Dermis microvascular lymphatic vessel endothelial cell (primary cell): ENCODE data around the gene MEGF6. TPM values are rescaled to one million over a fixed set of nuclear protein-coding genes. Genes with fewer than 3 reads are reported as not detected.

Source experiments
- DNase-seq, 2 donors: peaks; one replicate each; pipeline versions ENCODE4 v3.0.0 to v3.0.0-alpha.2; 2010; ENCODE audit warnings: low read depth in 2 of 2
- total RNA-seq: library from RNA; depleted of rRNA; stranded (reverse); fragments of >200 nt; gene quantifications from 2 replicates; pipeline ENCODE4 v1.2.1, GENCODE V29; 2014

The MEGF6 gene
- total RNA-seq, 1 donor from 2014 or later: 69.3 TPM

DNA sequence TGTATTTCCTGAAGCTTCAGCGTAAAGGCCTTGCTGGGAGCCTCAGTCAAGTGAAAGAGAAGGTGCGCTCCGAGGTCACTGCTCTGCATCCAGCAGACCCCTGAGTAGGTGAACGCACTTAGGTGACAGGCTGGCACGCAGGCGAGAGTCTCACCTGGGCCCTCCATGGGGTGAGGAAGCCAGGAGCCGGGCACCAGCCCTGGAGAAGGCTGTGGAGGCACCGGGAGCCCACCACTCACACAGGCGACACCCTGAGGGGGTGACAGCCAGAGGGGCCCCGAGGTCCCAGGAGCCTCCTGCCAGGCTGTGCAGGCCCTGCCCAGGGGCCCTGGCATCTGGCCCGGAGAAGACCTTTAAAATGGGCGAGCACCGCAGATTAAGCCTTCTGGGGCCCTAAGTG, 89.2 kb downstream of the MEGF6 start:
- no peak for DNase-seq

DNA sequence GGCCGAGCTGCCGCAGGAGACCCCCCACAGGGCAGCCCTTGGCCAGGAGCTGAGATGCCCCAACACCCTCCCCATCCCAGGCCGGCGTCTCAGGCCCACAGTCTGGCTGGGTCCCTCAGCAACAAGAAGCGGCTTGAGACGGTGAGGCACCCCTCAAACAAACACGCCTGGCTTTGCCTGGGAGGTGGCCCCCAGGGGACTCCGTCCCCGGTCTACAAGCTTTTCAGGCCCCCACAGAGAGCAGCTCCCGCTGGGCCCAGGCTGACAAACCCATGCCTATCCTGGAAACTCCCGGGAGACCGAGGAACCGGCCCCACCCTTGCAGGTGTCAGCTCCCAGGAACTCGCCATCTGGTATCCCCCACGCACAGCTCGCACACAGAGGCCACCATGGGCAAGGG, 89.9 kb downstream of the MEGF6 start:
- no peak for DNase-seq

DNA sequence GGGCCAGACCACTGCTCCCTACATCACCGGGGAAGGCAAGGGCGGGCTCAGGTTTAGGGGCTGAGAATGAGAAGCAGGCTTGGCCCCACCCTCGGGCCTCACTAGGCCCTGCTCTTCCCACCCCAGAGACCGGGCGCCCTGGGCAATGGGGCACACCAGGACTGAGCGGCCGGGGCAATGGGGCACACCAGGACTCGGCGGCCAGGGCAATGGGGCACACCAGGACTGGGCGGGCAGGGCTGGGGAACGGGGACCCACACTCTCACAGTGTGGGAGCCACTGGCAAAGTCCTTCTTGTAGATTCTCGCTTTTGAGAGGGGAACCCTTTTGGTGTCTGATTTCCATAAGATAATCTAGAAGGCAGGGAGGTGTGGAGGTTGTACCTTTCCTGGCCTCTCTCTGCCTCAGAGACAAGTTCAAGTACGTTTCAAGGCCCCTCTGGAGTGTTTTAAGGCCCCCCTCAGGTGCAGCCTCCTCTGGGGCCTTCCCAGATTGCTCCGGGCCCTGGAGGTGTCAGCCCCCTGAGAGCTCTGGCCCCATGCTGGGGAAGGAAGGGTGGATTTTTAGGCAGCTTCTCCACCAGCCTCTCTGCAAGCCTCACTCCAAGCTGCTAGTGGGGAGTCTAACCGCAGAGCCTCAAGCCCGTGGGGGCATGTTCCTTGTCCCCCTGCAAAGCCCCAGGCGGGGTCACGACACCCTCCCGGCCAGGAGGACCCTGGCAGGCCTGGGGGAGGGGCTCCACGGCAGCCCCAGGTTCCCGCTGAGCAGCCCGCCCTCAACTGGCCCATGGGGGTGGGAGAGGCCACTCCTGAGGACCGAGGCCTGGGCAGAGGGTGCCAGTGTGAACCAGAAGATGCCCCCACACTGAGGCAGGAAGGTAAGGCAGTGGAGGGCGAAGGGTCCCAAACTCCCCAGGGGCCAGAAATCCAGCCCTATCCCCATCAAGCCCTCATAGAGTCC, 90.6 kb downstream of the MEGF6 start:
- no peak for DNase-seq

DNA sequence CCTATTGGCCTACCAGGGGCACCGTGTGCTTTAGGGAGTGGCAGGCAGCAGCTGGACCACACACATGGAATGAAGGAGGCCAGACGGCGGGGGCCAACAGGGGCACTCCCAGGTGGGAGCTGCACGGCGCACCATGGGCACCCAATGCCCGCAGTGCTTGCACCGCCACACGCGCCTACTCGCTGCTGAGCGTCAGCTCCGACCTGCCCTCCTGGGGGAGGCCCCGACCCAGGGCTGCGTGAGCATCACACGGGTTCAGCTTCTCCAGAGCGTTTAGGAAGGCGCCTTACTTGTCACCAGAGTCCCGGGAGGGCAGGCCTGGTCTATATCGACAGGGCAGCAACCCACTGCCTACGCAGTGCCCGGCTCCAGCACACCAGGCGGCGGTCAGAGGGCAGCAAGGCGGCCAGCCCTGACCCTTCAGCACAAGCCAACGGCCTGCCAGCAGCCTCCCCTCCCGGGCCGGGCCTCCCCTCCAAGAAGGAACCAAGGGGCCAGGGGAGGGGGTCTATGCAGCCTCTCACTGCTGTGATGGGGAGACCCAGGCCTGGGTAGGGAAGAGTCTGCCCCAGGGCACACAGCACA, 91.9 kb downstream of the MEGF6 start:
- DNase-seq: no peak

DNA sequence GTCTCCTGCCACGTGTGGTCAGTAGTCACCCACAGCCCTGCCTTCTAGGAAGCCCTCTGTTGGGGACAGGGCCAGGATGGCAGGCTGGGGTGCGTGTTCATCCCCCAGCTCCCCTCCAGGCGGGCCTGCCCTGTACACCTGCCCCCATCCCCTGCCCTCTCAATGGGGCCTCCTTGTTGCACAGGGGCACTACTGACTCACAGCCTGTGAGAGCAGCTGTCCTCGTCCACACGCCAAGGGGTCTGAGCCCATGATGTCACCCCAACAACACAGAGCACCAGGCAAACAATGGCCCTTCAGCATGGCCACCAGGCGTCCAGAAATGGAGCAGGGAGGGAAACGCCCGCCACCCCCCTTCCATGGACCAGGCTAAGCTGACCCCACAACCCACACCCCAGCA, 92.6 kb downstream of the MEGF6 start:
- DNase-seq: no peak

DNA sequence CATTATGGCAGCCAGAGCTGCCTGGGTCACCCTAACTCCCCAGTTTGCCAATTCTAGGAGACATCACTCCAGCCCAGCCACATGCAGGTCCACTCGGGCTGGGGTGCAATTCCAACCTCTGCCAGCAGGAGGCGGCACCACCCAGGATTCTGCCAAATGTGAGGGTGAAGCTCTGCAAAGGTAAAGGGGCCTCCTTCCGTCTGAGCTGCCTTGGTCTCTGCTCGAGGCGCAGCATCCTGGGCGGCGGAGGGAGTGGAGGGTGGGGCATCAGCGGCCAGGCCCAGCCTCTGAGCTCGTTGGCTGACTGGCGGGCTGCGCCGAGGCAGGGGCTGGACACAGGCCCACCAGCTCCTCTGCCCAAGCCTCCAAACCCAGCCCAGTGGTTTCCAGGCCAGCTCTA, 93.1 kb downstream of the MEGF6 start:
- DNase-seq: no peak

DNA sequence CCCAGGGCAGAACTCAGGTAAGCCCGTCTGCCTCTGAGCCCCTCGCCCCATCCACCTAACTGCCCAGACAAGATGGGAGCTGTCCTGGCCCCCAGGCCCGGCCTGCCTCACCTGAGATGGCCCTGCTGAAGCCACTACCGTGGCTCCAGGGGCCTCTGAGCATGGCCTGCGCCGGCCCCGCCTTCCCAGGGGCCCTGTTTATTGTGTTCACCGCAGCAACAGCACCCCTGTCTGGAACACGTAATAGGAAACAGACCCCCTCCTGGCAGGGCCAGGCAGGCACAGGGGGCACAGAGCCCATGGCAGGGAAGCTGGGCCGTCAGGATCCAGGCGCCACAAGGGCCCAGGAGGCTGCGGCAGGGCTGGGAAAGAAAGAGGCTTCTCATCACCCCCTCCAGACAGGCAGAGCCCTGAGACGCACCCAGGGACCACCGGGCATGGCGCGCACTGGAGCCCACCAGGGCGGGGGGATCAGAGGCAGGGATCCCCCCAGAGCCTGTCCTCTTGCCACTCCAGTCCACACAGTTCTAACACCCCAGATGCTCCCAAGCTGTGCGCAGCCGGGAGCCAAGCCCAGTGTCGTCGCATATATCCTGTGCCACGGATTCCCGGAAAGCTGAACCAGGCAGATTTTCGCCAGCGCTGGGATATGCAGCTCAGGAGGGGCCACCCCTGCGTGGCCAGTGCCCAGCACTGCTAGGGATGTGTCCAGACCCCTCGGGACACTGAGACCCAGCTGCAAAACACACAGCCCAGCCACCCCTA, 94.2 kb downstream of the MEGF6 start:
- no peak for DNase-seq

DNA sequence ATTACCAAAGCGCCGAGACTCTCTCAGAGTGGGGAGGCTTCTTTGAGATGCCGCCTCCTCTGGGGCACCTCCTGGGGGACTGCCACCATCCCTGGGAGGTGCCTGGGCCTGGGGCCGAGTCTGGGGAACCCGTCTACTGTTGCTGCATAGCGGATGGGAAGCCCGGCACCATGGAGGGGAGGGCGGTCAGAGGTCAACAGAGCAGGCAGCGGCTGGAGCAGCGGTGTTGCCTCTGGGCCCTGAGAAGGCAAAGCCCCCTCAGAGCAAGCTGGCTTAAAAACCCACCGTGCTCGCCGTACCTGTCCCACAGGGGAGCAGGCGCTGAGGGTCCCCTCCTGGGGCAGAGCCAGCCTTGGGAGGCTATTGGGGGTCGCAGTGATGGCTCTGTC, 94.8 kb downstream of the MEGF6 start:
- DNase-seq: no peak

DNA sequence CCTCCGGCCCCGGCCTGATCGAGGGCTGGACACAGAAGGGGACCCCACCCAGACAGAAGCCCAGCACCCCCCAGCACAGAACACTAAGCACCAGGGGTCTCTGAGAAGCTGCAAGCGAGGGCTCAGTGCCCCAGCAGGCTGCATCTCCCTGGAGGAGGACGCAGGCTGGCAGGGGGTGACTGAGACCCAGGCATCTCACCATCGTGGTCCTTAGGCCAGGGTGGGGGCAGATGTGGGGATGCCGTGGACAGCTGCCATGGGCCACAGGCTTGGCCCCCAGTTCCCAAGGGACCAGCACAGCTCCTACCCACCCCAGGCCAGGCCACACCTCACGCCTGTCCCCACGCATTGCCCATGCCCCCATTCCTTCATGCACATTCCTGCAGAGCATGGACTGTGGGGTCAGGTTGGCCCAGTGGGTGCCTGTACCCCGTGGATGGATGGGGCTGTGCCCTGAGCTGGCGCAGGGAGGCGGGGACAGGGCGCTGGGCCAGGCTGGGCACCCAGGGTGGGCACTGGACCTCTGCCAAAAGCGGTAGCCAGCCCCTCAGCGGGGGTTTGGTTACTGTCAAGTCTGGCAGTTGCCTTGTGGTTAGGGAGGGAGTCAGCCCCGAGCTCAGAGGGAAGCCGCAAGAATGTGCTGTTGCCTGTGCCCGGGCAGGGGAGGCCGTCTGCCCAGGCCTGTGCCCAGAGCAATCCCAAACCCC, 95.4 kb downstream of the MEGF6 start:
- no peak for DNase-seq

DNA sequence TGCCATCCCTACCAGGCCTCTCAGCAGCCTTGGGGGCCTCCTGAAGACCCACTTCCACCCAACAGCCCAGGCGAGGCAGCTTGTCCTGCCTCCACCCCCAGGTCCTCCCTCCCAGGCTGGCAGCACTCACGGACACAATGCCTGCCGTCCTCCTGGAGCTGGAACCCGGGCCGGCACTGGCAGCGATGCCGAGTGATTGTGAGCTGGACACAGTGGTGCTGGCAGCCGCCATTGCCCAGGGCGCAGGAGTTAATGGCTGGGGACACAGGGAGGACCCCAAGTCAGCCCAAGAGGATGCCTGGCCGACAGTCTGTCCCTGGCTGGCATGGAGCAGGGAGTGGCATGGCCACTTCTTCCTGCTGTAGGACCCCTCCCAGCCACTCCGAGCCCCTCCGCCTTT, 96.0 kb downstream of the MEGF6 start:
- no peak for DNase-seq

DNA sequence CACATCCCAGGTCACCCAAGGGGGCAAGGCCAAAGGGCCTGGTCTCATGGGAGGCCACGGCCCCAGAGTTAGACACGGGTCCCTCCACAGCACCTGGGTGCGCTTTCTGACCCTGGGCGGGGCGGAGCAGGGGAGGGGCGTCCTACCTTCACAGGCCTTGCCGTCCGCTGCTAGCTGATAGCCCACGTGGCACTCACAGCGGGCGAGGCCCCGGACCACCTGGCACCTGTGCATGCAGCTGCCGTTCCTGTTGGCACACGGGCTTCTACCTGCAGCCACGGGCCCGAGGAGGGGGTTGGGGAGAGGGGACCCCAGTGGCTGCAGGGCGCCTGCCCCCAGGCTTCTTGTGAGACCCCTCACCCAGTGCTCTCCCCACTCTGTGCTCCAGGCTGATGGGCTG, 96.9 kb downstream of the MEGF6 start:
- no peak for DNase-seq

DNA sequence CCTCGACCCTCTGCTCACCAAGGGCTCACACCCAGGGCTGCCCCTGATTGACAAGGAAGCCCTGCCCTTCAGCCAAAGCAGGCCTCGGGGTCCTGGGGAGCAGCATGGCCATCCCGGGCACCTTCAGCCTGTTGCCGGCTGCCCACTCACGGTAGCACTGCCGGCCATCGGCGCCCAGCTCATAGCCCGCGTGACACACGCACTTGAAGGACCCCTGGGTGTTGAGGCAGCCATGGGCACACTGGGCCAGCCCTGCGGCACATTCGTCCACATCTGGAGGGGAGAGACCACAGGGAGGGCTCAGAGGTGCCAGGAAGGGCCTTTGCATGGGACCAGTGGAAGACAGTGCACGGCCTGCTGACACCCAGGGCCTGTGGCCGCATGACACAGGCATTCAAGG, 99.5 kb downstream of the MEGF6 start:
- no peak for DNase-seq

DNA sequence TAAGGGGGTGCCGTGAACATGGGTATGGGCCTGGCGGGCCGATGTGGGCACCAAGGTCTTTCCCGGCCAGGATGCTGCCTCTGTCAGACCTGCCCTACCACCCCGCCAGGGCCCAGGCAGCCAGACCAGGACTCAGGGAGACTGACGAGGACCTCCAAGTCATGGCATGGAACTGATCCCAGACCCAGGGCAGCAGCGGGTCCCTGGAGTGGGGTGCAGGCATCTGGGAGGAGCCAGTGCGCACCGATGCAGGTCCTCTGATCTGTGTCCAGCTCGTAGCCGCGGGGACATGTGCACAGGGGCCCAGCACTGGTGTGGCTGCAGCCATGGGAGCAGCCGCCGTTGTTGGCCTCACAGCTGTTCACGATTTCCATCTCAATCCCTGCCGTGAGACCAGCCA, 100.0 kb downstream of the MEGF6 start:
- no peak for DNase-seq

DNA sequence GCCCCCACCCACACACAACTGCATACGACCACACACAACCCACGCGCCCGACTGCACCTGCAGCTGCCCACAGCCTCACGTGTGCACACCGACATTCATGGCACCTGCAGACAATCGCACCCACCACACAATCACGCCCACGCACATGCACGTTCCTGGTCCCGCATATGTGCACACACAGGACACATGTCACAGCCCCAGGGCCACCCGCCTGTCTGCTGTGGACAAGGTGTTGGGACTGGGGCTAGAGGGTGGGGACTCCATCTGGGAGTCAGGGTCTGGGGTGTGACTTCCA, 100.4 kb downstream of the MEGF6 start:
- no peak for DNase-seq

DNA sequence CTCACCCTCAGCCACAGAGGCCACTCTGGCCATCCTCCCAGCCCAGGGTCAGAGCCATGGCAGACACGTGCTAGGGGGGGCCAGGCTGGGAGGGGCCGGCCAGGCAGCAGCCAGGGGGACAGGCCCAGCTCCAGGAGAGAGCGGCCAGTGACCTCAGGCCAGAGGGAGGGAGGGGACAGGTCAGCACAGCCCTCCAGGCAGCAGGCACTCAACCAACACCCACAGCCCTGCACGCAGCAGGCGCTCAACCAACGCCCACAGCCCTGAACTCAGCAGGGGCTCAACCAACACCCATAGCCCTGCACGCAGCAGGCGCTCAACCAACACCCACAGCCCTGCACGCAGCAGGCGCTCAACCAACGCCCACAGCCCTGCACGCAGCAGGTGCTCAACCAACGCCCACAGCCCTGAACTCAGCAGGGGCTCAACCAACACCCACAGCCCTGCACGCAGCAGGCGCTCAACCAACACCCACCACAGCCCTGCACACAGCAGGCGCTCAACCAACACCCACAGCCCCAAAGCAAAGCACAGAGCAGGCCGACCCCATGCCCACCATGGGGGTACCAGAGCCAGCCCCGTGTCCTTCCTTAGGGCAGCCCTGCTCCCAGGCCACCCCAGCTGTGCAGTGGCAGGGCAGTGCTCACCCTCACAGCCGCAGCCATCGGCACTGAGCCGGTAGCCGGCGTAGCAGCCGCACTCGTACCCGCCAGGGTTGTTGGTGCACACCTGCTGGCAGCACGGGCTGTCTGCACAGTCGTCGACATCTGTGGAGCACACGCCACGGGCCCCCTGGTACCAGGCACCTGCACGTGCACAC, 101.0 kb downstream of the MEGF6 start:
- DNase-seq: no peak

DNA sequence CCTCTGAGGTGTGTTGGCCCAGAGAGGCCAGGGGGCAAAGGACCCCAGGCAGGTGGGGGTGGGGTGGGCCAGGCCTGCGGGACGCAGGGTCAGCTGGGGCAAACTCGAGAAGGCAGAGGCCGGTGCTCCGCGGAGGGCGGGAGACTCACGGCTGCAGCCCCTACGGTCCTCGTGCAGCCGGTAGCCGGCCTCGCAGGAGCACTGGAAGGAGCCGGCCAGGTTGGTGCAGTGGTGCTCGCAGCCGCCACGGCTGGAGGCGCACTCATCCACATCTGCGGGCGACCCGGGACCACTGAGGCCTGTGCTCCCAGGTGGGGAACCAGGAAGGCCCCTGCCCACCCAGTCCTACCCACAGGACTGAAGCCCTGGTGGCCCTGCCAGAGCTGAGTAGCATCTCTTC, 101.6 kb downstream of the MEGF6 start:
- DNase-seq: no peak

DNA sequence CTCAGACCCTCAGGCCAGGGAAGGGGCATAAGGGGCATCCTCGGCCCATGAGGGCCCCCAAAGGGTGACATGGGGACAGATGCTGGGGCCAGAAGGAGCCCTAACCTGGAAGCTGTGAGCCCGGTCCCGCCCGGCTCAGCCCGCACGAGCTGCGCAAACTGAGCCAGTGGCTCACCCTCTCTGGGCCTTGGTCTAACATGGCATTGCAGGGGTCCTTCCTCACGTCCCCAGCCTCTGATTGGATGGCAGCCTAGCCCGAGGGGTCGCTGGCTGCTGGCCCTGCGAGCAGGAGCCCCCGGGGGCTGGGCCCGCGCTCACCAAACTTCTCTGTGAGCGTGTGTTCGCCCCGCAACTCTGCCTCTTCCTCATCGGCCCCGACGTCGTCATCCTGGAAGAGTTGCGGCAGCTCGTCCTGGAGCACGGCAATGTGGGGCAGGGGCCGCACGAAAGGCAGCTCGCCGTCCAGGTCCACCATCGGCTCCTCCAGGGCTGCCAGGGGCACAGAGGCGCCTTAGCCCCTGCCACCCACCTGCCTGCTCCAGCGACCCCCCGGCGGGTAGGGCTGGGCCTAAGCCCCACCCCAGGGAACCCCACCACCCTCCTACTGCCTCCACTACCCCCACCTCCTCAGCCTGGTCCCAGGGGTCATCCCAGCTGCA, 102.4 kb downstream of the MEGF6 start:
- no peak for DNase-seq

DNA sequence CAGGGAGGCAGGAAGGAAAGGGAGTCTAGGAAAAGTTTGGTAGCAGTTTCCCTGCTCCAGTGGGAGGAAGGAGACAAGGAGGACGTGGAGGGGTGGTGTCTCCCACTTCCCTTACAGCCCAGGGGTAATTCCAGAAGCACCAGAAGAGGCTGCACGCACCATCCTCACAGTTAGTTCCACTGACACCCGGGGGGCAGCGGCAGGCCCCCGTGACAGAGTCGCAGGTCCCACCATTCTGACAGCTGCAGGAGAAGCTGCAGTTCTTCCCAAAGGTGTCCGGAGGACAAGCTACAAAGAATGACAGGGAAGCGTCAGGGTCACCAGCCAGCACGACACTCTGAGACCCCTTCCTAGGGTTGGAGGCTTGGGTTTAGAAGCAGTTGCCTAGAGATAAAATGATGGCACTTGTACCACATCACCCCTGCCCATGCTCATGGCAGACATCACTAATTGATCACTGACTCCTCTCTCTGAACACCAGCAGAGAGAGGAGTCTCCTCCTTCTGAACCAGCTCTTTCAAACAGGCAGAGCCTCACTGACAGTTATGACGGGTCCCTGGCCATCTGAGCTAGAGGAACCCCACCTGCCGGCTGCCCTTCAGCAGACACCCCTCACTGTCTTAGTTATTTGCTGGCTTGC, 103.6 kb downstream of the MEGF6 start:
- no peak for DNase-seq

DNA sequence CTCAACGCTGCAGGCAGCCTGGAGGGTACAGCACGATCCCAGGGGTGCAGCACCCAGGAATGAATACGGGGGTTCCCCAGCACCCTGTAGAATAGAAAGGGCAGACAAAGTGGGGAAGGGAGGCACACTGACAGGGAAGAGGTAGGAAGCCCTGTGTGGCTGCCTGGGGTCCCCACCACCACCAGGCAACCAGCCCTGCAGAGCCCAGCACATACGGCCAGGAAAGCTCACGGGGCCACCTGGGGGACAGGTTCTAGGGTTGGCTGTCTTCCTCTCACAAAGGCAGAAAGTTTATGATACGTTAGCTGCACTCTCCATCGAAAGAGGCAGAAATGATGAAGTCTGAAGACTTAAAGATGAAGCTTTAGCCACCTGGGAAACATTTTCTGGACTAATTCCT, 104.4 kb downstream of the MEGF6 start:
- no peak for DNase-seq

DNA sequence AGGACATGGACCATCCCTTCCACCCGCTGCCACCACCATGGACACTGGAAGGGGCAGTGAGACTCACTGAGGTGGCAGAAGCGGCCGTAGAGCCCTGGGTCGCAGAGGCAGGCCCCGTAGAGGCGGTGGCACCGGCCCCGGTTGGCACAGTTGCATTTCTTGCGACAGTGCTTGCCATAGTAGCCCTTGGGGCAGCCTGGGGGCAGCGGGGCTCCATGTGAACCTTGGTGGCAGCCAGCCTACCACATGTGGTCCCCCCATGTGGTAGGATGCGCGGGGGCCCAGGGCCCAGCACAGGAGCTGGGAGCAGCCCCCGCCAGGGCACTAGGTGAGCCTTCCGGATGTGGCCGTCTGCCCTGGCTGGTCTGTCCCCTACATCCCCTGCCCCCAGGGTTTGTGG, 105.3 kb downstream of the MEGF6 start:
- no peak for DNase-seq
